Measurements from ENCODE around the gene KDM2A. TPM values are rescaled to one million over a fixed set of nuclear protein-coding genes. Genes with fewer than 3 reads are reported as not detected.
"Not testable (repeated sequence)": the region's sequence is repeated elsewhere in the genome, so short reads cannot be mapped to it uniquely, and the experiment has no call there.

The KDM2A gene
- total RNA-seq, 1 donor from 2014 or later = 43.8 TPM

DNA sequence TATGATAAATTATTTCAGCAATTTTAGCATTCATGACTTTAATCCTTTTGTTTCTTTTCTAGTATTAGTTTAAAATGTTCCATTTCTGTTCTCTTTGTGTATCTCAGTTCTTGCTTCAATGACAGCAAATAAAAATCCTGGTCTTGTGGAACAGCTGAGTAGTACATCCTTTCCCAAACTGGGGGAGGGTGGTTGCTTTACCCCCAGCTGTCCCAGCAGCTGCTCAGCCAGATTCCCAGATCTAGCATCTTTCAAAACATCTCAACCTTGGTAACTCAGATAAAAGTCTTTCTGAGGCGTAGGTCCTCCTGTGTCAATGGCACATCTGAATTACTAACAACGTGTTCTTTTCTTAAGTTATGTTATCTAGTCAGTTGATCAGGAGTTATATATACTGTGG is 75.0 kb downstream of the KDM2A start:
- Histone ChIP-seq H3K27ac (ENCODE audit: low read depth, low read length) (no peak overlapping the region), H3K9ac (ENCODE audit: low read depth in 1 of 3, low read length in 3 of 3) (no peak overlapping the region), H3K4me1 (ENCODE audit: control insufficient read depth in 3 of 3, insufficient read depth in 3 of 3, low read length in 3 of 3) (no peaks in the 10 kb centered on the region), H3K27me3 (ENCODE audit: control insufficient read depth in 3 of 3, insufficient read depth in 3 of 3, low read length in 3 of 3) (no peaks in the 10 kb centered on the region), H3K36me3 (ENCODE audit: control insufficient read depth in 3 of 3, insufficient read depth in 3 of 3, low read length in 3 of 3) (peaks cover 0 to 12% (median 0%) of the 10 kb centered on the region in 3 donors), H3K9me3 (ENCODE audit: control insufficient read depth in 3 of 3, low read length in 3 of 3) (no peaks in the 10 kb centered on the region), H3K4me3 (ENCODE audit: low read length in 3 of 3) (no peak overlapping the region)

DNA sequence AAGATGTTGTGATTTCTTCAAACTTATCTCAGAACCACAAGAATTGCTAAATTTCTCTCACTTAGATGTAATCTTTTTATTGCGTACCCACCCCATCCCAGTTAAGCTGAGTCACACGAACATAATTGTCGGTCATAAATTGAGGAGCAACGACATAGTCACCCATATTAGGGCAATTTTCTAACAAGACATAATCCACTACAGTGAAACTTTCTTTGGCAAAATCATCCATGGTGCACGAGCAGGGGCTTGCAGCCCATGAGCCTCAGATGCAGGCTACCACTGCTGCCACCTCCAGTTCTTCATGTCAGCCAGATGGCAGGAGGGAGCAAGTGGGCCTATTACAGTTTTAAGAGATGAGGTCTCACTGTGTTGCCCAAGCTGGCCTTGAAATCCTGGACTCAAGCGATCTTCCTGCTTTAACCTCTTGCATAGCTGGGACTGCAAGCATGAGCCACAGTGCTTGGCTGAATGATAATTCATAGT is 77.0 kb downstream of the KDM2A start:
- H3K4me3 ChIP-seq (ENCODE audit: low read length in 3 of 3) = no peak overlapping the region
- no peak overlapping the region for H3K27ac ChIP-seq (ENCODE audit: low read depth, low read length)
- H3K27me3 ChIP-seq (ENCODE audit: control insufficient read depth in 3 of 3, insufficient read depth in 3 of 3, low read length in 3 of 3) = no peaks in the 10 kb centered on the region
- peaks cover 3 to 15% (median 9%) of the 10 kb centered on the region in 3 donors for H3K36me3 ChIP-seq (ENCODE audit: control insufficient read depth in 3 of 3, insufficient read depth in 3 of 3, low read length in 3 of 3)
- no peaks in the 10 kb centered on the region for H3K9me3 ChIP-seq (ENCODE audit: control insufficient read depth in 3 of 3, low read length in 3 of 3)
- no peaks in the 10 kb centered on the region for H3K4me1 ChIP-seq (ENCODE audit: control insufficient read depth in 3 of 3, insufficient read depth in 3 of 3, low read length in 3 of 3)
- H3K9ac ChIP-seq (ENCODE audit: low read depth in 1 of 3, low read length in 3 of 3) = no peak overlapping the region

DNA sequence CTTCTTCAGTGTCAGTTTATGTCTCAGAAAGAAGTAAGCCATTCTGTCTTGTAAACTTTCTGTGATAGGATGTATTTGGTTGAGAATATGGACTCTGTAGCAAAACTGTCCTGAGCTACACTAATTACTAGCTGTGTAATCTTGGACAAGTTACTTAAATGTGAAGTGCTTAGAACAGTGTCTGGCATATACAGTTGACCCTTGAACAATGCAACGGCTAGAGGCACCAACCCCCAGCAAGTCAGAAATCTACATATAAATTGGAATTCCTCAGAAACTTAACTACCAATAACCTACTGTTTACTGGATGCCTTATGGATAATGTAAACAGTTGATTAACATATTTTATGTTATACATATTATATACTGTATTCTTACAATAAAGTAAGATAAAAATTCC is 78.5 kb downstream of the KDM2A start:
- Histone ChIP-seq H3K27me3 (ENCODE audit: control insufficient read depth in 3 of 3, insufficient read depth in 3 of 3, low read length in 3 of 3) (no peaks in the 10 kb centered on the region), H3K27ac (ENCODE audit: low read depth, low read length) (no peak overlapping the region), H3K4me3 (ENCODE audit: low read length in 3 of 3) (no peak overlapping the region), H3K9me3 (ENCODE audit: control insufficient read depth in 3 of 3, low read length in 3 of 3) (no peaks in the 10 kb centered on the region), H3K4me1 (ENCODE audit: control insufficient read depth in 3 of 3, insufficient read depth in 3 of 3, low read length in 3 of 3) (no peaks in the 10 kb centered on the region), H3K9ac (ENCODE audit: low read depth in 1 of 3, low read length in 3 of 3) (no peak overlapping the region), H3K36me3 (ENCODE audit: control insufficient read depth in 3 of 3, insufficient read depth in 3 of 3, low read length in 3 of 3) (peaks cover 3 to 15% (median 9%) of the 10 kb centered on the region in 3 donors)

GRCh38 chr11:67198781-67199180 is 79.7 kb downstream of the KDM2A start:
- not testable (repeated sequence) for H3K9me3 ChIP-seq (ENCODE audit: control insufficient read depth in 3 of 3, low read length in 3 of 3); H3K27ac ChIP-seq (ENCODE audit: low read depth, low read length); H3K9ac ChIP-seq (ENCODE audit: low read depth in 1 of 3, low read length in 3 of 3); H3K4me3 ChIP-seq (ENCODE audit: low read length in 3 of 3); H3K4me1 ChIP-seq (ENCODE audit: control insufficient read depth in 3 of 3, insufficient read depth in 3 of 3, low read length in 3 of 3); H3K27me3 ChIP-seq (ENCODE audit: control insufficient read depth in 3 of 3, insufficient read depth in 3 of 3, low read length in 3 of 3)
- peaks cover 3 to 12% (median 9%) of the 10 kb centered on the region in 3 donors for H3K36me3 ChIP-seq (ENCODE audit: control insufficient read depth in 3 of 3, insufficient read depth in 3 of 3, low read length in 3 of 3)

DNA sequence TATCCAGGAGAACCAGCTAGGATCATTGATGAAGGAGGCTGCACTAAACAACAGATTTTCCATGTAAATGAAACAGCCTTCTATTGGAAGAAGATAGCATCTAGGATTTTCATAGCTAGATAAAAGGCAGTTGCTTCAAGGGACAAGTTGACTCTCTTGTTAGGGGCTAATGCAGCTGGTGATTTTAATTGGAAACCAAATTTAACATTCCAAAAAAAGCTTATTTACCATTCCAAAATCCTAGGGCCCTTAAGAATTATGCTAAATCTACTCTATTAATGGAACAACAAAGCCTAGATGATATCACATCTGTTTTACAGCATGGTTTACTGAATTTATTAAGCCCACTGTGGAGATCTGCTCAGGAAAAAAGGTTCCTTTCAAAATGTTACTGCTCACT is 80.7 kb downstream of the KDM2A start:
- no peak overlapping the region for H3K9ac ChIP-seq (ENCODE audit: low read depth in 1 of 3, low read length in 3 of 3)
- H3K4me1 ChIP-seq (ENCODE audit: control insufficient read depth in 3 of 3, insufficient read depth in 3 of 3, low read length in 3 of 3) = no peaks in the 10 kb centered on the region
- peaks cover 3 to 9% (median 7%) of the 10 kb centered on the region in 3 donors for H3K36me3 ChIP-seq (ENCODE audit: control insufficient read depth in 3 of 3, insufficient read depth in 3 of 3, low read length in 3 of 3)
- no peaks in the 10 kb centered on the region for H3K9me3 ChIP-seq (ENCODE audit: control insufficient read depth in 3 of 3, low read length in 3 of 3)
- no peak overlapping the region for H3K4me3 ChIP-seq (ENCODE audit: low read length in 3 of 3)
- H3K27ac ChIP-seq (ENCODE audit: low read depth, low read length) = no peak overlapping the region
- H3K27me3 ChIP-seq (ENCODE audit: control insufficient read depth in 3 of 3, insufficient read depth in 3 of 3, low read length in 3 of 3) = no peaks in the 10 kb centered on the region

DNA sequence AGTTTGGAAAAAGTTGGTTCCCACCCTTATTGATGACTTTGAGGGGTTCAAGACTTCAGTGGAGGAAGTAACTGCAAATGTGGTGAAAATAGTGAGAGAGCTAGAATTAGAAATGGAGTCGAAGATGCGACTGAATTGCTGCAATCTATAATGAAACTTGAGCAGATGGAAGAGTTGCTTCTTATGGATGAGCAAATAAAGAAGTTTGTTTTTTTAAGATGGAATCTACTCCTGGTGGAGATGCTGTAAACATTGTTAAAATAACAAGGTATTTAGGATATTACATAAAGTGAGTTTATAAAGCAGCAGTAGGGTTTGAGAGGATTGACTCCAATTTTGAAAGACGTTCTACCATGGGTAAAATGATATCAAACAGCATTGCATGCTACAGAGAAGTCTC is 83.0 kb downstream of the KDM2A start:
- H3K9ac ChIP-seq (ENCODE audit: low read depth in 1 of 3, low read length in 3 of 3) = no peak overlapping the region
- no peaks in the 10 kb centered on the region for H3K27me3 ChIP-seq (ENCODE audit: control insufficient read depth in 3 of 3, insufficient read depth in 3 of 3, low read length in 3 of 3)
- no peak overlapping the region for H3K27ac ChIP-seq (ENCODE audit: low read depth, low read length)
- H3K4me3 ChIP-seq (ENCODE audit: low read length in 3 of 3) = no peak overlapping the region
- peaks cover 3 to 9% (median 6%) of the 10 kb centered on the region in 3 donors for H3K36me3 ChIP-seq (ENCODE audit: control insufficient read depth in 3 of 3, insufficient read depth in 3 of 3, low read length in 3 of 3)
- H3K4me1 ChIP-seq (ENCODE audit: control insufficient read depth in 3 of 3, insufficient read depth in 3 of 3, low read length in 3 of 3) = no peaks in the 10 kb centered on the region
- H3K9me3 ChIP-seq (ENCODE audit: control insufficient read depth in 3 of 3, low read length in 3 of 3) = no peaks in the 10 kb centered on the region

DNA sequence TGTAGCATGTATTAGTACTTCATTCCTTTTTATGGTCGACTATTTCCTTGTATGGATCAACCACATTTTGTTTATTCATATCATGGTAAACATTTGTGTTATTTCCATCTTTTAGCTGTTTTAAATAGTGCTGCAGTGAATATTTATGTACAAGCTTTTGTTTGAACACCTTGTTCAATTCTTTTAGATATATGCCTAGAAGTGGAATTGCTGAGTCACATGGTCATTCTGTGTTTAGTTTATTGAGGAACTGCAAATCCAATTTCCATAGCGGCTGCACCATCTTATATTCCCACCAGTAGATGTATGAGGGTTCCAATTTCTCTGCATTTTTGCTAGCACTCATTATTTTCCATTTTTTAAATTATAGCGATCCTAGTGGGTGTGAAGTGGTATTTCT is 85.8 kb downstream of the KDM2A start:
- H3K4me1 ChIP-seq (ENCODE audit: control insufficient read depth in 3 of 3, insufficient read depth in 3 of 3, low read length in 3 of 3) = no peaks in the 10 kb centered on the region
- peaks cover 12 to 20% (median 13%) of the 10 kb centered on the region in 3 donors for H3K36me3 ChIP-seq (ENCODE audit: control insufficient read depth in 3 of 3, insufficient read depth in 3 of 3, low read length in 3 of 3)
- no peak overlapping the region for H3K4me3 ChIP-seq (ENCODE audit: low read length in 3 of 3)
- H3K9me3 ChIP-seq (ENCODE audit: control insufficient read depth in 3 of 3, low read length in 3 of 3) = no peaks in the 10 kb centered on the region
- no peaks in the 10 kb centered on the region for H3K27me3 ChIP-seq (ENCODE audit: control insufficient read depth in 3 of 3, insufficient read depth in 3 of 3, low read length in 3 of 3)
- H3K27ac ChIP-seq (ENCODE audit: low read depth, low read length) = no peak overlapping the region
- no peak overlapping the region for H3K9ac ChIP-seq (ENCODE audit: low read depth in 1 of 3, low read length in 3 of 3)

DNA sequence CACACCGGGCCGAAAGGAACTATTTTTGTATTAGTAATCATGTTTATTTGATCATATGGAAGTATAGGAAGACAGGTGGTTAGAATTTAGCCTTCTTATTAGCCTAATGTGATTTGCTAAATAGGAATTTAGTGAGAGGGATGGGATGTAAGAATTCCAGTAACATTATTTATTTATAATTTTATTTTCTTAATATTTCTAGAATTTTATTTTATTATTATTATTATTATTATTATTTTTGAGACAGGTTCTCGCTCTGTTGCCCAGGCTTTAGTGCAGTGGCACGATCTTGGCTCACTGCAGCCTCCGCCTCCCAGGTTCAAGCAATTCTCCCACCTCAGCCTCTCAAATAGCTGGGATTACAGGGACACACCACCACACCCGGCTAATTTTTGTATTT is 90.2 kb downstream of the KDM2A start:
- H3K4me1 ChIP-seq (ENCODE audit: control insufficient read depth in 3 of 3, insufficient read depth in 3 of 3, low read length in 3 of 3); H3K27me3 ChIP-seq (ENCODE audit: control insufficient read depth in 3 of 3, insufficient read depth in 3 of 3, low read length in 3 of 3); H3K9me3 ChIP-seq (ENCODE audit: control insufficient read depth in 3 of 3, low read length in 3 of 3); H3K4me3 ChIP-seq (ENCODE audit: low read length in 3 of 3); H3K9ac ChIP-seq (ENCODE audit: low read depth in 1 of 3, low read length in 3 of 3); H3K27ac ChIP-seq (ENCODE audit: low read depth, low read length): not testable (repeated sequence)
- H3K36me3 ChIP-seq (ENCODE audit: control insufficient read depth in 3 of 3, insufficient read depth in 3 of 3, low read length in 3 of 3) = peaks cover 15 to 23% (median 21%) of the 10 kb centered on the region in 3 donors

- Histone ChIP-seq H3K27ac (ENCODE audit: low read depth, low read length) (no peak overlapping the region), H3K27me3 (ENCODE audit: control insufficient read depth in 3 of 3, insufficient read depth in 3 of 3, low read length in 3 of 3) (no peaks in the 10 kb centered on the region), H3K4me1 (ENCODE audit: control insufficient read depth in 3 of 3, insufficient read depth in 3 of 3, low read length in 3 of 3) (no peaks in the 10 kb centered on the region), H3K4me3 (ENCODE audit: low read length in 3 of 3) (no peak overlapping the region), H3K9ac (ENCODE audit: low read depth in 1 of 3, low read length in 3 of 3) (no peak overlapping the region), H3K36me3 (ENCODE audit: control insufficient read depth in 3 of 3, insufficient read depth in 3 of 3, low read length in 3 of 3) (peaks cover 15 to 42% (median 33%) of the 10 kb centered on the region in 3 donors), H3K9me3 (ENCODE audit: control insufficient read depth in 3 of 3, low read length in 3 of 3) (no peaks in the 10 kb centered on the region)
These were observed 92.8 kb downstream of the KDM2A start for GRCh38 chr11:67211656-67212436.

- H3K4me3 ChIP-seq (ENCODE audit: low read length in 3 of 3) = no peak overlapping the region
- H3K27ac ChIP-seq (ENCODE audit: low read depth, low read length) = no peak overlapping the region
- H3K9ac ChIP-seq (ENCODE audit: low read depth in 1 of 3, low read length in 3 of 3) = no peak overlapping the region
- no peaks in the 10 kb centered on the region for H3K4me1 ChIP-seq (ENCODE audit: control insufficient read depth in 3 of 3, insufficient read depth in 3 of 3, low read length in 3 of 3)
- no peaks in the 10 kb centered on the region for H3K9me3 ChIP-seq (ENCODE audit: control insufficient read depth in 3 of 3, low read length in 3 of 3)
- no peaks in the 10 kb centered on the region for H3K27me3 ChIP-seq (ENCODE audit: control insufficient read depth in 3 of 3, insufficient read depth in 3 of 3, low read length in 3 of 3)
- peaks cover 16 to 49% (median 31%) of the 10 kb centered on the region in 3 donors for H3K36me3 ChIP-seq (ENCODE audit: control insufficient read depth in 3 of 3, insufficient read depth in 3 of 3, low read length in 3 of 3)
These were observed 94.1 kb downstream of the KDM2A start for GRCh38 chr11:67213178-67213621.

Measured in skeletal muscle tissue (tissue), 4 donors.